Measurements from ENCODE around the gene NTN1.

Gene NTN1

GRCh38 chr17:9271989-9272388 is 250.7 kb downstream of the NTN1 start:
- DNase-seq (ENCODE audit: low spot score), result no peak

DNA sequence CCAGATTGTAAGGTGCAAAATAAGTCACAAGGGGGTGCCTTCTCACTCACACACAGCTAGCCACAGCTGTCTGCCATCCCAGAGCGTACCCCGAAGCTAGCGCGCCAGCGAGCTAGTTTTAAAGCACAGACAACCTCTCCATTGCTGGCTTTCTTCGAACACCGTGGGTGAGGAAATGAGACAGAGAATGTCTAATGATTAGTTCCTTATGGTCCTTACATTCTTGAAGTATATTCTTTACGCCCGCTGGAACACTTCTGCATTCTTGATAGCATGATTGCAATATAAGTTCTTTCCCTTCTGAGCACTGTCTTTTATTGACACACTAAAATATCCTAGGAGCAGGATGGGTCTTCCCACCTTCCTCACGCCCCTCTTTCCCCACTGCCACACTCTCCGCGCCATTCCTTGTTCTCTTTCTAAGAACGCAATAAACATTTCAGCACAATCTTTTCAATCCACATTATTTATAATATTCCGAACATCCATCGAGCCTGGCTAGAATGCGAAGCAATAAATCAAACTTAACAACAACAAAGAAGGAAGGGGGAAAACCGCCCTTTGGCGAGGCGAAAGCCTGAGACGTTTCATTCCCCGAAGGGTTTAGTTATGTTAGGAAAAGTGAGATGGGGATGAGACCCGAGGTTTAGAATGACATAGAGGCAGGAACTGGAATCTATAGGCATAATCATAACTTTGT is 251.3 kb downstream of the NTN1 start:
- no peak for DNase-seq (ENCODE audit: low spot score)

- no peak for DNase-seq (ENCODE audit: low spot score)
These were observed 252.4 kb downstream of the NTN1 start for GRCh38 chr17:9273428-9274391.

- DNase-seq (ENCODE audit: low spot score), result no peak
These were observed 253.7 kb downstream of the NTN1 start for GRCh38 chr17:9274973-9275372.

DNA sequence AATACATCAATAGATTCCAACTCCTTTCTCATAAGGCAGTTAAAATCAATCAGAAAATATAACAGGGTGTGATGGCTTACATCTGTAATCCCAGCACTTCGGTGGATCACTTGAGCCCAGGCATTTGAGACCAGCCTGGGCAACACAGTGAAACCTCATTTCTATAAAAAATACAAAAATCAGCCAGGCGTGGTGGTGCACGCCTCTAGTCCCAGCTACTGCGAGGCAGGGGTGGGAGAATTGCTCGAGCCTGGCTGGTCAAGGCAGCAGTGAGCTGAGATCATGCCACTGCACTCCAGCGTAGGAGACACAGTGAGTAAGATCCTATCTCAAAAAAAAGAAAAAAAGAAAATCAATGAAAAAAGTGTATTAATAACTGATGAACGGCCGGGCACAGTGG is 258.6 kb downstream of the NTN1 start:
- no peak for DNase-seq (ENCODE audit: low spot score)

- peak; percentile 45 for DNase-seq (ENCODE audit: low spot score)
These were observed 262.6 kb downstream of the NTN1 start for GRCh38 chr17:9283909-9284308.

DNA sequence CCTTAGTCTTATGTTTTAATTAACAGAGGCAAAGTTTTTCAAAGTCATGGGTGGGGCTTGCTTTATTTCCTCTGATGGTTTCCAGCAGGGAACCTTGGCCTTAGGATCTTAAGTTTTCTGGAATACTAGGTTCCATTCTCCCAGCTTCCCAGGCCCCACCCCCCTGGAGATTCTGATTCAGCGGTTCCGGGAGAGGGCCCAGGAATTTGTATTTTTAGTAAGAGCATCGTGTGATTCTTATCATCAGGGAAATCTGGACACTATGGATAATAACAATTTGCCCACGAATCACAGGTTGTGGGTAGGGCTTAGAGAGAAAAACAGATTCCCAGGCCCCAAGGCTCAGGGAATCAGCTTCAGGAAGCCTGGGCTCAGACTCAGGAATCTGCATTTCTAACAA is 263.6 kb downstream of the NTN1 start:
- DNase-seq (ENCODE audit: low spot score), result no peak

DNA sequence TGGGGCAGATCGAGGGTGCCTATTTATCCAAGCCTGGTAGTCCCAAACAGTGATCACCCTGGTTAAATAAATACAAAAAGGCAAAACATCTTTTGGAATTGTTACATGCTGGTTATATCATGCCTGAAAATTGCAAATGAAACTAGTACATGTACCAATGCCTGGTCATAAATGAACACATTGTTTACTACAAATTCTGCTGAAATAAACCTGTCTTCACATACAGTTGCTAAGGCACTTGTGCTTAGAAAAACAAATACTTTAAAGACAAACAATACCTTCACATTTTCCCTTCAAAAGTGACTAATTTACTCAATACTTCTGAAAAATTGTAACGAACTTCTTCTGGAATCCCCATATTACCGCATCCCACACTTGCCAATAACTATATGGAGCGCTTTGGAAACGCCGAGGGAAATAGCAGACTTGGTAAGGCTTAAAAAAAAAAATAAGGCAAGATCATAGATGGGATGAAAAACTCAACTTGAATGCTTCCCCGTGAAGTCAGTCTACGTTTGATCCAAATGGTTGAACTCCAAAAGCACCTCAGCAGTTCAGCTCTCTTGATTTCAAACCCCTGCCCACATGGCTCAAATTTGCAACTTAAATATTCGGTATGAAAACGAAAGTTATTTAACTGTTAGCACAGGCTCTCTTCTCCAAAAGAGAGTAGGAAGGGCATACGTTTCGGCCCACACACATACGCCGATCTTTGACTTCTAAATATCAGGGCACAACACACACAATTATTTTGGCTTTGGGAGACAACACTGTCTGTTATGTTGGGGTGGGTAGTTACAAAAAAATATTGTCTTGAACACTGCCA is 264.5 kb downstream of the NTN1 start:
- DNase-seq (ENCODE audit: low spot score), result no peak

- no peak for DNase-seq (ENCODE audit: low spot score)
These were observed 265.1 kb downstream of the NTN1 start for GRCh38 chr17:9286434-9286833.

DNA sequence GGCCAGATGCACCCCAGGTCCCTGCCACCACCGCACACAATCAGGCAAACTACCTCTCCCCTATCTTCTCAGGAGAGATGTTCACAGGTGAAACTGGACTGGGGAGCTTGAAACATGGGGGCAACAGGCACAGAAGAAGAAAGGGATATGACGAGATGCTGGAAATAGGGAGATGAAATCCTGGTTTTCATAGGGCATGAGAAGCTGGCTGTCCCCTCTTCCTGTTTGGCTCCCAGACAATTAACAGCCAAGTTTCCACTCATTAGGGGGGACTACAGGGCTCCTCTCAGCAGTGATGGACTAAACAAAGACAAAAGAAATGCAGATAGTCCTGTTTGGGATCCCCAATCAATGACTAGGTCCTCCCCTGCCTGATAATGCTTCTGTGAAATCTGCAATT is 266.0 kb downstream of the NTN1 start:
- DNase-seq (ENCODE audit: low spot score), result no peak

- no peak for DNase-seq (ENCODE audit: low spot score)
These were observed 268.9 kb downstream of the NTN1 start for GRCh38 chr17:9290226-9290613.

GRCh38 chr17:9291912-9292560 is 270.7 kb downstream of the NTN1 start:
- DNase-seq (ENCODE audit: low spot score), result peak; percentile 30

- DNase-seq (ENCODE audit: low spot score), result no peak
These were observed 271.2 kb downstream of the NTN1 start for GRCh38 chr17:9292561-9292941.

Small RNA genes lying within 50 kb of the gene (small RNA-seq; reads per million reads assigned to genes)
- gene AC005695.3, result 0 reads per million in 2 experiments
